IPS-18c (cell line): ENCODE results near the gene RBPJ.

Experiments
- H3K4me3 ChIP-seq: 2 replicates; pipeline ENCODE4 v1.7.0; 2013; ENCODE audit warnings: low read depth, mild to moderate bottlenecking, low read length, moderate library complexity; ENCODE audit not compliant: insufficient read depth
- H3K9me3 ChIP-seq: one replicate; pipeline ENCODE4 v1.6.1; 2013; ENCODE audit warnings: mild to moderate bottlenecking, low read length, moderate library complexity; ENCODE audit not compliant: control insufficient read depth, insufficient read depth

The RBPJ gene

DNA sequence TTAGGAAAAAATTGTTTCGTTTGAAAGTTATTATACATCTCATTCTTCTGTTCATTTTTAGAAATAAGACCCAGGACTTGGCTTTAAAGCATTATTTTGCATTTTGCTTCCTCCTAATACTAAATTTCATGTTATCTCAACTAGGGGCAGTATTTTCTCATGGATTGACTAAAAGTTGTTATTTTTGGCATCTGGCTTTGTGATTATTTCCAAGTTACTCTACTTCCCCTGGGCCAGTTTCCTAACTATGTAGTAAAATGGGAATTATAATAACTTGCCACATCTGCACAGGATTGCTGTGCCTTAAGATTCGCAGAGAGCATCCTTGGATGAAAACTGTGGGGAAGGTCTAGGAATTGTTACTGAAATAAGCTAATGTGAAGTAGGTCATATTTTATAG lies 3.0 kb downstream of the RBPJ start:
- Histone ChIP-seq H3K4me3 (no peak overlapping the region), H3K9me3 (no peaks in the 10 kb centered on the region)

DNA sequence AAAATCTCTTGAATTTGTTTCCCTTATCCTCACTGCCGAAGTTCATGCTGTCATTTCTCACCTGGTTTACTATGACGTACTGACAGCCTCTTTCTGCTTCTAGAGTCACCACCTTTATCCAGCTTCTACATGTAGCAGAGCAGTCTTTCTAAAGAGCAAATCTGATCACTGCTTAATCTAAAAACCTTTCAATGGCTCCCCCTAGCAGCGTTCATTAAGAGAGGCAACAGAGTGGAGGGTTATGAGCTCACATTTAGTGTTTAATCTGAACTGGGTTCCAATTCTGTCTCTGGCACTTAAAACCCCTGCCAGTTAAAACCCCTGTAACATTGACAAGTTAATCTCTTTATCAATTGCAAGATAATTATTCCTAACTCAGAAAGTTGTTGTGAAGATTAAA lies 4.4 kb downstream of the RBPJ start:
- Histone ChIP-seq H3K9me3 (no peaks in the 10 kb centered on the region), H3K4me3 (no peak overlapping the region)

DNA sequence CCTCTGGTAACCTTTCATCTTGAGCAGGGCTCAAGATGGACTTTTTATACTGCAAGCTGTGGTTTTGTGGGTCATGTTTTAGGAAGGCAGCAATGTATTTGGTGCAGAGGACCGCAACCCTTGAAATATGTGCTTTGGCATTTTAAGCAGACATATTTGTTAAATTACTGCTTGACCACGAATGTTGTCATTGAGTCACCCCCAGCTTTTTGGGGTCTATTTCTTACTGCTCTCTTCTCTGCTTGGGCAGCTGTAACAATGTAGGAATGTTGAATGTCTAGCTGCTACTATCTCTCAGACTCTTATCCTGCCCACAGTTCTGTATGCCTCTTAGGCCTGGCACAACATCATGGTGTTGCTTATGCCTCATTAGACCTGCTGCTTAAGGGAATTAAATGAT lies 6.0 kb downstream of the RBPJ start:
- no peak overlapping the region for H3K4me3 ChIP-seq
- H3K9me3 ChIP-seq, result no peaks in the 10 kb centered on the region

DNA sequence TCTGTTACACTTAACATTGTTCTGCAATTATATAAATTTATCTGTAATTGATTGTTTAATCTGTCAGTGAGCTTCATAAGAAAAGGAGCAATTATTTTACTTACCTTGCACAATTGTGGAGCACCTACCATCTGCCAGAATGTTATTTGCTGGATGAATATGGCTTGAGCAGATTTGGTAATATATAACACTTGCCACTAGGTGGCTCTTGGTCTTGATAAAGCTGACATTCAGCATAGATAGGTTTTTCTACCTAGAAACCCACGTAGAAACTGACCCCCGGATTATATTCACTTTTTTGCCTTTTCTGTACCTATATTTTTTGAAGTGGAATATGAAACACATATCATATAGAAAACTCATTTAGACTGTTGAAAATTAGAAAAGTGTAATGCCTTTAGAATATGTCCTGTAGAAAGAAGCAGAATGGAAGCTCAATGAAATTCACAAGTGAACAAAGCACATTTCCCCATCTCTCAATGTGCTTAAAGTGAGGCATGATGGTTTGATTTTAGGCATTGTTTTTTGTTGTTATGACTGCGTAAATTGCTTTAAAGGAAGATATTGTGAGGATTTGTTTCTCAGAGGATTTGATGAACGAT lies 9.5 kb downstream of the RBPJ start:
- H3K9me3 ChIP-seq, result no peaks in the 10 kb centered on the region
- H3K4me3 ChIP-seq, result no peak overlapping the region

DNA sequence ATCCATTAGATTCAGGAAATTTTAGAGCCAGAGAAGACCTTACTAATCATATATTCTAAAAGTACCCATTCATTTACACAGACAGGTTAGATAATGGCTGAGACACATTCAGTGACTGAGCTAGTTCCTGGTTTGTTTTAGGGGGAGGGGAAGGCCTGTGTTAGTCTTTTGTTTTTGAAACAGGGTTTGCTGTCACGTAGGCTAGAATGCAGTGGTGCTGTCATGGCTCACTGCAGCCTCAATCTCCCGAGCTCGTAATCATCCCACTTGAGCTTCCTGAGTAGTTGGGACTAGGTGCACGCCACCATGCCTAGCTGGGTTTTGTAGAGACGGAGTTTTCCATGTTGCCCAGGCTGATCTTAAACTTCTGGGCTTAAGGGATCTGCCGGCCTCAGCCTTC lies 10.1 kb downstream of the RBPJ start:
- no peak overlapping the region for H3K4me3 ChIP-seq
- H3K9me3 ChIP-seq, result no peaks in the 10 kb centered on the region

DNA sequence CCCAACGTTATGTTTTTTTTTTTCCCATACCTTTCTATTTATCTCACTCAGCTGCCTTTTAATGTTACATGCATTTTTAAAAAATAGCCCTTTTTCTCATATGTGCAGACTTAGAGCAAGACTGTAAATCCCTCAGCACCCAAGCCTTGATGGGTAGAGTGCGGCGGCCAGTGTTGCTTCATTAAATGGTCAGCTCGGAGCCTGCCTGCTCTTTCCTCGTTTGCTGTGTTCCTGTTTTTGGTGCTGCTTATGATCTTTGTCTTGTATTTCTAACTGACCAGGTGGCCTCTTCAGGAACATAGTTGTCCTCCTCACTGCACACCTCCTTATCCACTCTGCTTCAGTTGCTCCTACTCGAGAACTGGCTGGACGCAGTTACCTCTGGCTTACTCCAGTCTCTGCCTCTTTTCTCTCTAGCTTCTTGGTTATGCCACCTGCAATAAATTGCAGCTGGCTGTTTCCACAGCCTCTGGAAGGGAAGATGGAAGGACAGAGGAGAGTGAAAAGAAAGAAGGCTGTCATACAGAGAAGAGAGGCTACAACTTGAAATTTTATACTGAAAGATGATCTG lies 10.7 kb downstream of the RBPJ start:
- Histone ChIP-seq H3K4me3 (no peak overlapping the region), H3K9me3 (no peaks in the 10 kb centered on the region)

DNA sequence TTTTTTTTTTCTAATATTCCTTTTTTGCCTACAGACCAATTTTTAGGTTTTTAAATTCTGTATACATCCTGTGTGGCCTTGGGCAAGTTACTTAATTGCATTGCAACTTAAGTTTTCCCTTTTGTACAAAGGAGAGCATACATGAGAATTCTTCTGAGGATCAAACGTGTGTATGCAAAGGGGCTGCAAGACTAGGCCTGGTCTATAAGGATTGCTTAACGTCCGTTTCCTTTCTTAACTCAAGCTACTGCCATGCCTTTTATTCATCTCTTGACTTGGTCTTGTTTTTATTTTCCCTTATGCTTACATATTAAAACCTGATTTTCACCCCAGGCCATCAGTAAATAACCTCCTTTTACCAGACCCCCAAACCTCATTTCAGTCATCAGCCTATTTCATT lies 13.6 kb downstream of the RBPJ start:
- Histone ChIP-seq H3K9me3 (no peaks in the 10 kb centered on the region), H3K4me3 (no peak overlapping the region)

DNA sequence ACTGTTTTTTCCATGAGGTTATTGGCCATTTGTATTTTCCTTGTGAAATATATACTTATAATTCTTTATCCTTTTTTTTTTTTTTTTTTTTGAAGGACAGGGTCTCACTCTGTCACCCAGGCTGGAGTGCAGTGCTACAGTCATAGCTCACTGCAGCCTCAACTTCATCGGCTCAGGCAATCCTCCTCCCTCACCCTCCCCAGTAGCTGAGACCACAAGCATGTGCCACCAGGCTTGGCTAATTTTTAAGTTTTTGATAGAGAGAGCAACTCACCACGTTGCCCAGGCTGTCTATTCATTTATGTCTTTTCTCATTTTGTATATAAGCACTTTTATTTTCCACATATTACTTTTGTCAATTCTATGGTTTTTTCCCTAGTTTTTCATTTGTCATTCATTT lies 16.8 kb downstream of the RBPJ start:
- Histone ChIP-seq H3K4me3 (no peak overlapping the region), H3K9me3 (no peaks in the 10 kb centered on the region)

DNA sequence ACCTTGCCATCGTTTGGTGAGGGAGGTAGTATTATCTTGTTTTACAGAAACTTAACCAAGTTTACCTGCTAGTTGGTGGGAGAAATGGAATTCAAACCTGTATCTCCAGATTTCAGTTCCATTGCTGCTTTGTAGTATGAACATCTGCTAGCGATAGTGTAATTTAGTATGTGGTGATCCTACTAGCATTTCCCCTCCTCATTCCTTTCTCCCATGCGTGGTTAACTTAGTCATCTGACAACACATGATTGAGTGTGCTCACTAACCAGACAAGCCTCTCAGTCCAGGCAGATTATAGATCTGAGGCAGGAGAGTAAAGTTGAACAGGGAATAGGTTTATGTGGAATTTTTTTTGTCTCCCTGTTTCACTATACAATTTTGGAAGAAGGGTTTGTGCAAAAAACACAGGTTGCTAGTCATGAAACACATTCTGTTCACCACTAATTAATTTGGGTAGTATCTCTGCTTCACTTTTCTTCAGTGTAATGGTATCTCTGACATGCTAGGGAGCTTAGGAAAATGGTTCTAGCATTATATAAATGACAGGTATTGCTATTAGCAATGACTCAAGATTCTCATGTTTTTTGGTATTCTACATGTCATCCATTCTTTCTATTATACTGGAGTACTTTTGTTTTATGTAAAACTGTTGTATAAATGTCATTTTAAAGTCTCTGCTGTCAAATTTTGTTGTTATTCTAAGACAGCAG lies 21.7 kb downstream of the RBPJ start:
- Histone ChIP-seq H3K9me3 (no peaks in the 10 kb centered on the region), H3K4me3 (no peak overlapping the region)

DNA sequence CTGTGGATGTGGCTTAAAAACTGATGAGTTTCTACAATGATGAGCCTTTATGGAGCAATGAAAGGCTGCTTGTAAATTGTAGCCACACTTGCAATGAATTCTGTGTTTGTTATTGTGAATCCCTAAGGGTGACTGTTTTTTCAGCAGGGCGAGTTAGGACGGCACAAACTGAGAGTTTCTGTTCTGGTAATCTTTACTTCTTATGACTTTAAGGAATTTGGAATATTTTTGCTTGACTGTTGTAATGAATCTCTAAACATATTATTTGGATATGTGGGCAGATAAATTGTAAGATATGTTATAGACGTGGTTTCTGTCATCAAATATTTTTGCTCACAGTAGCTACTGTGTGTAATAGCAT lies 22.2 kb downstream of the RBPJ start:
- Histone ChIP-seq H3K4me3 (no peak overlapping the region), H3K9me3 (no peaks in the 10 kb centered on the region)

DNA sequence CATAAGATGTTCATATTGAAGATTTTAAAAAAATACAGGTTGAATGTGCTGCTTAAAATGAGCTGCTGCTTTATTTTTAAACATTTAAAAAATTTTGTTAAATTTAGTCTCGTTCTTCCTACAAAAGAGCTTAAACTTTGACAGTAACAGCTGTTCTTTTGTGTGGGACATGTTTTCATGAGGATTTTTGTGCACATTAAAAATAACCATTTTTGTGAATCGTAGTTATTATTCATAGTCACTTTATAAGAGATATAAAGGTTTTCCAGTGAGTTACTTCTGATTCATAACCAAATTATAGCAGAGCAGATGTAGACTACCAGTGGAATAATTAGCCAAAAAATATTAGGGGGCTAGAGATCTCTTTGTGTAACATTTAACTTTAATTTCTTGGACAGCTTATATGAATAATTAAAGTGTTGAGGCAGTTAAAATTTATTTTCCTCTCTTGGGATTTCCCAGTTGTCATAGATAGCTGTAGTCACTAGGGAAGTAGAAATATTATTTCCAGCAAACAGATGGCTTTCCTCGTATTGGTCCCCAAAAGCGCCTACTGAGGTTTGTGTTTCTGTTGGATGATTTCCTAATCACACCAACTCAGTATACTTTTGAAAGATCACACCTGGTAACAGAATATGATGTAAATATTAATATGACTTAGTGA lies 24.2 kb downstream of the RBPJ start:
- Histone ChIP-seq H3K9me3 (no peaks in the 10 kb centered on the region), H3K4me3 (no peak overlapping the region)

DNA sequence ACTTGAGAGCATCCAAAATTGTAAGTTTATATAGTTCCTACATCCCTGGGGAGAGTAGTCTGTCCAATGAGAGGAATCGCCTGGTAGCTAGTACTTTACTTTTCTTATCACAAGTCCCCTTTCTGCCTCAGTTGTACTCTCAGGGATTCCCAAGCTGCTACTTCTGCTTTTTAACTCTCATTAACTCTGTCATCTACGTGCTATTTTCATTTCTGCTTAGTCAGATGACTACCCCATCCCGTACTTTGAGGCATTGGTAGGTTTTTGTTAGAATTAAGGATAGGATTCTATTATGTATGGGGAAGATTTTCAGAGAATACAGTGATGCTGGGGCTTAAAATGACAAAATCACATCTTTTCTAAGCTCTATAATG lies 24.7 kb downstream of the RBPJ start:
- no peaks in the 10 kb centered on the region for H3K9me3 ChIP-seq
- no peak overlapping the region for H3K4me3 ChIP-seq

DNA sequence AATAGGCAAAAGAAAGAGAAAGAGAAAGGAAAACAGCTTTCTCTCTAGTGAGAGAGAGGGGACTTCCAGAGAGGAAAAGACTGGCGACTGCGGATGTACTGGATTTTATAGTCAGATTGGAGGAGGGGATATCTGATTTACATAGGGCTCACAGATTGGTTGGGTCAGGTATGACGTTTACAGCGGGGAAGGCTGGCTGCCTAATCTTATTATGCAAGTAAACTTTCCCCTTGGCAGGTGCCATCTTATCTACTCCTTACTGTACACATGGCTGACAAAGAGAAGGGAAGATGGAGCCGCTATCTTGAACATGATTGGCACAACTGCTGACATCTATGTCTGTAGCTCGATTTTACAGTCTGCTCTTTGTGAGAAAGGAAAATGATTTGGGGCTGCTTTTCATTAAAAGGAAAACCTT lies 25.4 kb downstream of the RBPJ start:
- H3K4me3 ChIP-seq, result no peak overlapping the region
- H3K9me3 ChIP-seq, result no peaks in the 10 kb centered on the region

DNA sequence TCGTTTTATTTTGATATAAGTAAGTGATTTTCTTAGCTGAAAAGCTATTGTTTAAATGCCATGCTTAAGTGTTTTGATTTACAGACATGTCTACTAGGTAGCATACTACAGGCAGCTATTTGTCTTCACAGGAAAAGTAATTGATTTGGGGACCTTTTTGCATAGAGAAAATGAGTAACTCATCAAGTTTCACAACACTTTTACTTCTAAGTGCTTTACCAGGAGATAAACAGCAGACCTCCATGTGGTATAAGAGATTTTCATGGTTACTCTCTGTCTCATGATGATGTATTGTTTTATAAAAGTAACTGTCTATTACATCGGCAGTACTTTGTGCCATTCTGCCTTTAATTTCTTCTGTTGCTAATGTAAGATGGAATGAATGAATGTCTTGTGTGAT lies 28.7 kb downstream of the RBPJ start:
- Histone ChIP-seq H3K9me3 (no peaks in the 10 kb centered on the region), H3K4me3 (no peak overlapping the region)

DNA sequence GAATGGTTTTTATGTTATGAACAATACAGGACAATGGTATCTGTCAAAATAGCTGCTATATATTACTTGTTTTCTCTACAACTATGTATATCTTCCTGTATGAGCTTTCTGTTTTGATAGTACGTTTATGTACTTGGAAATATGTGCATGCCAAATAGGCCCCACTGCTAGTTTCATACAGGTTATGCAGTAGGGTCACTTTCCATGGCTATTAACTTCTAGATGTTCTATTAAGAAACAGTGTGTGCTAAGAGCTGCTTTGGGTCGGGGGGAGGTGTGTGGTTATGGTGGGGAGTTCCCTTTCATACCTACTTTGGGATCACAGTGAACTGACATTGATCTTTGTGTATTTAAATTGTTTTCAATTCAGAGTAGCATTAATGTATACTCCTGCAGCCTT lies 30.9 kb downstream of the RBPJ start:
- H3K9me3 ChIP-seq, result no peaks in the 10 kb centered on the region
- no peak overlapping the region for H3K4me3 ChIP-seq

DNA sequence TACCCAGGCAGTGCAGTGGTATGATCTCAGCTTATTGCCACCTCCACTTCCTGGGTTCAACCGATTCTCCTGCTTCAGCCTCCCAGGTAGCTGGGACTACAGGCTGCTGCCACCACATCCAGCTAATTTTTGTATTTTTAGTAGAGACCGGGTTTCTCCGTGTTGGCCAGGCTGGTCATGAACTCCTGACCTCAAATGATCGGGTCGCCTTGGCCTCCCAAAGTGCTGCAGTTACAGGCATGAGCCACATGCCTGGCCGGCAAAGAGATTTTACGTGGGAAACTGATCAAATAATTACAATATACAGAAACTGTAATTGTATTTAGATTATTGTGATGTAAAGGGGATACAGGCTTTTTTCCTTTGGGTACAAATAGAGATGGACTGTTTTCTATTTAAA lies 33.7 kb downstream of the RBPJ start:
- Histone ChIP-seq H3K9me3 (no peaks in the 10 kb centered on the region), H3K4me3 (no peak overlapping the region)

DNA sequence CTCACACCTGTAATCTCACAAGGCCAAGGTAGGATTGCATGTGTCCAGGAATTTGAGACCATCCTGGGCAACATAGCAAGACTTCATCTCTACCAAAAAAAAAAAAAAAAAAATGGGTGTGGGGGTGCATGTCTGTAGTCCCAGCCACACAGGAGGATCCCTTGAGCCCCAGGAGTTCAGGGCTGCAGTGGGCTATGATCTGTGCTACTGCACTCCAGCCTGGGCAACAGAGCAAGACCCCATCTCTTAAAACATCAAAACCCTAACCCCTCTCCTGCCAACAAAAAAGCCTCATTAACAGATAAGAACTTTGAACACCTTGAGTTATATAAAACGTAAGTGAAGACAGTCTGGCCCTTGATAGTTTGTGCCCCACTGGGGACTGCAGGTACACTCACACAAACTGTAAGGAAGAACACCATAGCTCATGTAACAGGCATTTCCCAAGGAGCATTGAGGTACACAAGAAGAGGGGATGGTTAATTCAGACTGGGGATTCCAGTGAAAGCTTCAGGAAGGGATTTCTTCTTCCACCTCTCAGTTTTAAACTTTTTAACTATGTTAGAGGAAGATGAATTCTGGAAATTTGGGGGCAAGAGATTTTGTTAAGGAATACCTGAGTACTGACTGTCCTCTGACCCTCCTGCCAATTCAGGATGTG lies 34.7 kb downstream of the RBPJ start:
- Histone ChIP-seq H3K4me3 (no peak overlapping the region), H3K9me3 (no peaks in the 10 kb centered on the region)

DNA sequence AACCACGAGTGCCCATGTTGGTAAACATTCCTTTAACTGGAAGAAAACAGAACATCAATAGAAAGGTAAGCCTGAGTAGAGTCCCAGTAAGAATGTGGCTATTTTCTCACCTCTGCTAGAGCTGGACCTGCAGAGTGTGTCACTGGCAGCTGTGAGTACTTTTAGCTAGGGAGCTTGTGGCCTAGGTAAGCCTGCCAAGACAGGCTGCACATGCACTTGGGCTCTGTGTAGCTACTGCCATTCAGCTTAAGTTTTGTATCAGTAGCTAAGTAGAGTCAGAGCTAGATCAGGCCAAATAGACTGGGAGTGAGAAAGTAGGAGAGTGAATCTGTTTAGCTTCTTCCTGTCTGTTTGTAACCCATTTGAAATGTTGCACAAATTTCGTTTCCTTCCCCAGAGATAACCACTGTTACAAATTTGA lies 35.3 kb downstream of the RBPJ start:
- H3K9me3 ChIP-seq, result no peaks in the 10 kb centered on the region
- no peak overlapping the region for H3K4me3 ChIP-seq
